ENCODE results near the gene ADCY5.
A peak's percentile ranks its signal among the peaks of the same experiment; 100 is the strongest.

ADCY5 gene

GRCh38 chr3:123453675-123454074, 4.8 kb upstream of the ADCY5 start:
- CTCF ChIA-PET, result no interaction called here
- TF ChIP-seq PKNOX1 (IDR thresholded peaks at IDR 0.05) (no peak), ZNF384 (IDR thresholded peaks at IDR 0.05) (no peak), TARDBP (IDR thresholded peaks at IDR 0.05) (no peak), HDGF (IDR thresholded peaks at IDR 0.05; ENCODE audit: borderline replicate concordance) (no peak), LEF1 (IDR thresholded peaks at IDR 0.05; ENCODE audit: borderline replicate concordance) (no peak), FOXM1 (IDR thresholded peaks at IDR 0.05; ENCODE audit: borderline replicate concordance) (no peak), L3MBTL2 (conservative IDR thresholded peaks at IDR 0.05) (no peak), NFRKB (IDR thresholded peaks at IDR 0.05) (no peak), BHLHE40 (IDR thresholded peaks at IDR 0.05; ENCODE audit: borderline replicate concordance) (no peak), ELF4 (IDR thresholded peaks at IDR 0.05) (no peak)
- POLR2A ChIA-PET, result no interaction called here
- no peak for DNase-seq (ENCODE audit: extremely low spot score)

- CTCF ChIA-PET, result no interaction called here
- POLR2A ChIA-PET, result no interaction called here
- DNase-seq (ENCODE audit: extremely low spot score), result no peak
- no peak for TF ChIP-seq ZNF384 (IDR thresholded peaks at IDR 0.05)
- TF ChIP-seq HDGF (IDR thresholded peaks at IDR 0.05; ENCODE audit: borderline replicate concordance), result no peak
- TF ChIP-seq BHLHE40 (IDR thresholded peaks at IDR 0.05; ENCODE audit: borderline replicate concordance), result no peak
- no peak for TF ChIP-seq LEF1 (IDR thresholded peaks at IDR 0.05; ENCODE audit: borderline replicate concordance)
- no peak for TF ChIP-seq SP1 (IDR thresholded peaks at IDR 0.05)
- TF ChIP-seq TARDBP (IDR thresholded peaks at IDR 0.05), result no peak
- TF ChIP-seq CTBP1 (IDR thresholded peaks at IDR 0.05; ENCODE audit: borderline replicate concordance), result no peak
- no peak for TF ChIP-seq ELF4 (IDR thresholded peaks at IDR 0.05)
- TF ChIP-seq L3MBTL2 (conservative IDR thresholded peaks at IDR 0.05), result no peak
- no peak for TF ChIP-seq PKNOX1 (IDR thresholded peaks at IDR 0.05)
- TF ChIP-seq ARNT (IDR thresholded peaks at IDR 0.05), result no peak
- no peak for TF ChIP-seq FOXM1 (IDR thresholded peaks at IDR 0.05; ENCODE audit: borderline replicate concordance)
Measured at GRCh38 chr3:123451186-123451585, 2.3 kb upstream of the ADCY5 start.

- TF ChIP-seq ARNT (IDR thresholded peaks at IDR 0.05), result no peak
- no peak for TF ChIP-seq L3MBTL2 (conservative IDR thresholded peaks at IDR 0.05)
- no peak for TF ChIP-seq FOXM1 (IDR thresholded peaks at IDR 0.05; ENCODE audit: borderline replicate concordance)
- TF ChIP-seq SP1 (IDR thresholded peaks at IDR 0.05), result no peak
- TF ChIP-seq BHLHE40 (IDR thresholded peaks at IDR 0.05; ENCODE audit: borderline replicate concordance), result no peak
- TF ChIP-seq SUZ12 (IDR thresholded peaks at IDR 0.05), result no peak
- TF ChIP-seq PKNOX1 (IDR thresholded peaks at IDR 0.05), result no peak
- TF ChIP-seq FOXK2 (IDR thresholded peaks at IDR 0.05), result no peak
- TF ChIP-seq TARDBP (IDR thresholded peaks at IDR 0.05), result no peak
- TF ChIP-seq LEF1 (IDR thresholded peaks at IDR 0.05; ENCODE audit: borderline replicate concordance), result no peak
- TF ChIP-seq ELF4 (IDR thresholded peaks at IDR 0.05), result no peak
- ChIA-PET CTCF (no interaction called here), POLR2A (no interaction called here)
- no peak for DNase-seq (ENCODE audit: extremely low spot score)
Measured at GRCh38 chr3:123449997-123450604, 1.2 kb upstream of the ADCY5 start.

- ChIA-PET POLR2A (interaction anchor here (0.9 kb wide), 1 partner anchor 137 kb away, joined by 3 read pairs; no protein-coding TSS in a partner anchor), CTCF (no interaction called here)
- TF ChIP-seq FOXK2 (IDR thresholded peaks at IDR 0.05) (no peak), SUZ12 (IDR thresholded peaks at IDR 0.05) (no peak), TARDBP (IDR thresholded peaks at IDR 0.05) (no peak), SP1 (IDR thresholded peaks at IDR 0.05) (no peak), ELF4 (IDR thresholded peaks at IDR 0.05) (no peak), FOXA1 (IDR thresholded peaks at IDR 0.05) (no peak), ARNT (IDR thresholded peaks at IDR 0.05) (no peak)
- DNase-seq (ENCODE audit: extremely low spot score), result peak; percentile 65
Measured at GRCh38 chr3:123449102-123449996, 459 bp upstream of the ADCY5 start.

- ChIA-PET CTCF (interaction anchor here (0.6 to 0.7 kb wide), 2 partner anchors 11 to 70 kb away, joined by 3 to 5 read pairs; no protein-coding TSS in a partner anchor), POLR2A (interaction anchor here (0.9 kb wide), 1 partner anchor 138 kb away, joined by 3 read pairs; no protein-coding TSS in a partner anchor)
- TF ChIP-seq NFRKB (IDR thresholded peaks at IDR 0.05) (no peak), FOXK2 (IDR thresholded peaks at IDR 0.05) (no peak)
- DNase-seq (ENCODE audit: extremely low spot score), result peak; percentile 80
Measured at GRCh38 chr3:123447749-123448517, 957 bp downstream of the ADCY5 start.

GRCh38 chr3:123447416-123447748, 1.5 kb downstream of the ADCY5 start:
- TF ChIP-seq FOXM1 (IDR thresholded peaks at IDR 0.05; ENCODE audit: borderline replicate concordance), result no peak
- TF ChIP-seq TARDBP (IDR thresholded peaks at IDR 0.05), result no peak
- TF ChIP-seq HDGF (IDR thresholded peaks at IDR 0.05; ENCODE audit: borderline replicate concordance), result no peak
- TF ChIP-seq SP1 (IDR thresholded peaks at IDR 0.05), result no peak
- no peak for TF ChIP-seq NFRKB (IDR thresholded peaks at IDR 0.05)
- TF ChIP-seq ELF4 (IDR thresholded peaks at IDR 0.05), result no peak
- TF ChIP-seq L3MBTL2 (conservative IDR thresholded peaks at IDR 0.05), result no peak
- CTCF ChIA-PET, result interaction anchor here (0.6 kb wide), 1 partner anchor 69 kb away, joined by 3 read pairs; no protein-coding TSS in a partner anchor
- POLR2A ChIA-PET, result no interaction called here
- DNase-seq (ENCODE audit: extremely low spot score), result no peak

Measured in HEK293T (cell line).